ENCODE data around the gene GSTO2. TPM values are rescaled to one million over a fixed set of nuclear protein-coding genes. Genes with fewer than 3 reads are reported as not detected.

Gene GSTO2
- total and polyA plus RNA-seq, 2 donors (not counting 1 experiment from before 2014, with no cell fraction given), result 2.9 to 3.1 TPM

DNA sequence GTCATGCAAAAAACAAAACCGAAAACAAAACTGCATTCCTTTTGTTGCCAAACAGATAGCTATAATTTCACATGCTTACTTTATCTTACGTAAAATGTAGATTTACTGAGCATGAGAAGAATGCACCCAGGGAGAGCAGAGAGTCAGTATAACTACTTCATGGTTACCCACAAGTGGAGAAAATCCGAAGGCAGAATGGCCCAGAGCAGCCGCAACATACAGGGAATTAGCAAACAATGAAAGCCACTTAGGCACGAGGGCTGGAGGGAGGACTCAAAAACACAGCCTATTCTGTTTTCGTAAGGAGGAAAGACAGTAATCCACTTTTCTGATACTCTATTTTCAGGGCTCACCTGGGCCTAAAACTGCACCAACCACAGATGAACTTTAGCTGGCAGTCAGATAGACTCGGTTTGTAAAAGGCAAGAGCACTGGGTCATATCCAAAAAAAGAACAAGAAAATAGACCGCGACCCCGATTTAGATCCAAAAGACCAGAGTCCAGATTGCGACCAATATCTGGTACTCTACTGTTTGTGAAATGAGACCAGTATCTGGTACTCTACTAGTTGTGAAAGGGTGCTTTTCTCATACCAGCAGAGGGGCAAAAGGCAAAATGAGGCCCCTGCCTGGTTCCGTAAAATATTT lies 68.0 kb downstream of the GSTO2 start:
- peak overlapping the region; percentile 98 for H3K9ac ChIP-seq (ENCODE audit: insufficient read depth, low read length)
- H3K27ac ChIP-seq (ENCODE audit: insufficient read depth, low read length), result peak overlapping the region; percentile 99
- H3K36me3 ChIP-seq (ENCODE audit: control insufficient read depth, insufficient read depth, low read length), result peaks cover 1% of the 10 kb centered on the region
- H3K79me2 ChIP-seq (ENCODE audit: control insufficient read depth, insufficient read depth, low read length), result peaks cover 62% of the 10 kb centered on the region
- H3K4me2 ChIP-seq (ENCODE audit: extremely low read depth, insufficient read depth, low read length), result peak overlapping the region; percentile 93
- no peak overlapping the region for H2AFZ ChIP-seq (ENCODE audit: low read length)
- H3K9me3 ChIP-seq (ENCODE audit: control insufficient read depth, insufficient read depth, low read depth, low read length), result no peaks in the 10 kb centered on the region
- H3K27me3 ChIP-seq (ENCODE audit: control insufficient read depth, insufficient read depth, low read length), result no peaks in the 10 kb centered on the region
- H4K20me1 ChIP-seq (ENCODE audit: control insufficient read depth, extremely low read depth, insufficient read depth, low read length), result no peaks in the 10 kb centered on the region
- H3K4me3 ChIP-seq (replicated peaks in 1 of 4; ENCODE audit: control extremely low read depth in 1 of 4, insufficient read depth in 1 of 4, low read depth in 3 of 4, low read length in 4 of 4), result peak overlapping the region; percentile 86 to 97 (median 94)
- peaks cover 35% of the 10 kb centered on the region for H3K4me1 ChIP-seq (ENCODE audit: control insufficient read depth, extremely low read depth, insufficient read depth, low read length)
- no peak for TF ChIP-seq EZH2 (IDR thresholded peaks at IDR 0.05; ENCODE audit: low read length, missing control alignments)
- TF ChIP-seq, protein P1, sequence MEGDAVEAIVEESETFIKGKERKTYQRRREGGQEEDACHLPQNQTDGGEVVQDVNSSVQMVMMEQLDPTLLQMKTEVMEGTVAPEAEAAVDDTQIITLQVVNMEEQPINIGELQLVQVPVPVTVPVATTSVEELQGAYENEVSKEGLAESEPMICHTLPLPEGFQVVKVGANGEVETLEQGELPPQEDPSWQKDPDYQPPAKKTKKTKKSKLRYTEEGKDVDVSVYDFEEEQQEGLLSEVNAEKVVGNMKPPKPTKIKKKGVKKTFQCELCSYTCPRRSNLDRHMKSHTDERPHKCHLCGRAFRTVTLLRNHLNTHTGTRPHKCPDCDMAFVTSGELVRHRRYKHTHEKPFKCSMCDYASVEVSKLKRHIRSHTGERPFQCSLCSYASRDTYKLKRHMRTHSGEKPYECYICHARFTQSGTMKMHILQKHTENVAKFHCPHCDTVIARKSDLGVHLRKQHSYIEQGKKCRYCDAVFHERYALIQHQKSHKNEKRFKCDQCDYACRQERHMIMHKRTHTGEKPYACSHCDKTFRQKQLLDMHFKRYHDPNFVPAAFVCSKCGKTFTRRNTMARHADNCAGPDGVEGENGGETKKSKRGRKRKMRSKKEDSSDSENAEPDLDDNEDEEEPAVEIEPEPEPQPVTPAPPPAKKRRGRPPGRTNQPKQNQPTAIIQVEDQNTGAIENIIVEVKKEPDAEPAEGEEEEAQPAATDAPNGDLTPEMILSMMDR (conservative IDR thresholded peaks at IDR 0.05 in 1 of 2, IDR thresholded peaks at IDR 0.05 in 1 of 2; ENCODE audit: low read depth in 1 of 2, low read length in 2 of 2), result no peak
- peak; percentile 72 to 86 for DNase-seq (ENCODE audit: low read depth in 2 of 2)

DNA sequence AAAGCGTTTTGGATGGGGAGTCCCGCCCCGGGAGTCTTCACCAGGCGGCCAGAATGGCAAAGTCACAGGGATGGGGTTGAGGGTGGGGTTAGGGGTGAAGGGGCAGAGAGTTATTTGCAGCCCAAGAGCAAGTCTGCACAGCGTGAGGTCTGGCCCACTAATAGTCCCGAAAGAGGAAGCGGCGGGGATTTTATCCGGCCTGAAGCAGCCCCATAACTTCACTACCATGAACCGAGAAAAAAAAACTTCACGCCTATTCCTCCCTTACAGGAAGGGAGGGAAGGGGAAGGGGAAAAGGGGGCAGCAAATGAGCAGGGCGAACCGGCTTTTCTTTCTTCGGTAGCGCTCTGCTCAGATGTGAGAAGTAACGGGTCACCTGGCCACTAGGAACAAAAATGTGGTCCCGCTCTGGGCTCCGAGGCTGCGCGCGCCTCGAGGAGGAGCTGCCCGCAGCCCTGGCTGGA lies 68.6 kb downstream of the GSTO2 start:
- TF ChIP-seq, protein P1 (conservative IDR thresholded peaks at IDR 0.05 in 1 of 2, IDR thresholded peaks at IDR 0.05 in 1 of 2; ENCODE audit: low read depth in 1 of 2, low read length in 2 of 2), result no peak
- no peak for TF ChIP-seq EZH2 (IDR thresholded peaks at IDR 0.05; ENCODE audit: low read length, missing control alignments)
- Histone ChIP-seq H3K4me3 (replicated peaks in 1 of 4; ENCODE audit: control extremely low read depth in 1 of 4, insufficient read depth in 1 of 4, low read depth in 3 of 4, low read length in 4 of 4) (peak overlapping the region; percentile 86 to 97 (median 94)), H2AFZ (ENCODE audit: low read length) (no peak overlapping the region), H3K9me3 (ENCODE audit: control insufficient read depth, insufficient read depth, low read depth, low read length) (no peaks in the 10 kb centered on the region), H3K9ac (ENCODE audit: insufficient read depth, low read length) (peak overlapping the region; percentile 98), H3K79me2 (ENCODE audit: control insufficient read depth, insufficient read depth, low read length) (peaks cover 56% of the 10 kb centered on the region), H3K27ac (ENCODE audit: insufficient read depth, low read length) (peak overlapping the region; percentile 99), H3K4me2 (ENCODE audit: extremely low read depth, insufficient read depth, low read length) (peak overlapping the region; percentile 93), H4K20me1 (ENCODE audit: control insufficient read depth, extremely low read depth, insufficient read depth, low read length) (no peaks in the 10 kb centered on the region), H3K36me3 (ENCODE audit: control insufficient read depth, insufficient read depth, low read length) (peaks cover 1% of the 10 kb centered on the region), H3K27me3 (ENCODE audit: control insufficient read depth, insufficient read depth, low read length) (no peaks in the 10 kb centered on the region), H3K4me1 (ENCODE audit: control insufficient read depth, extremely low read depth, insufficient read depth, low read length) (peaks cover 30% of the 10 kb centered on the region)
- peak in 1 of 2 donors; percentile 39 for DNase-seq (ENCODE audit: low read depth in 2 of 2)

DNA sequence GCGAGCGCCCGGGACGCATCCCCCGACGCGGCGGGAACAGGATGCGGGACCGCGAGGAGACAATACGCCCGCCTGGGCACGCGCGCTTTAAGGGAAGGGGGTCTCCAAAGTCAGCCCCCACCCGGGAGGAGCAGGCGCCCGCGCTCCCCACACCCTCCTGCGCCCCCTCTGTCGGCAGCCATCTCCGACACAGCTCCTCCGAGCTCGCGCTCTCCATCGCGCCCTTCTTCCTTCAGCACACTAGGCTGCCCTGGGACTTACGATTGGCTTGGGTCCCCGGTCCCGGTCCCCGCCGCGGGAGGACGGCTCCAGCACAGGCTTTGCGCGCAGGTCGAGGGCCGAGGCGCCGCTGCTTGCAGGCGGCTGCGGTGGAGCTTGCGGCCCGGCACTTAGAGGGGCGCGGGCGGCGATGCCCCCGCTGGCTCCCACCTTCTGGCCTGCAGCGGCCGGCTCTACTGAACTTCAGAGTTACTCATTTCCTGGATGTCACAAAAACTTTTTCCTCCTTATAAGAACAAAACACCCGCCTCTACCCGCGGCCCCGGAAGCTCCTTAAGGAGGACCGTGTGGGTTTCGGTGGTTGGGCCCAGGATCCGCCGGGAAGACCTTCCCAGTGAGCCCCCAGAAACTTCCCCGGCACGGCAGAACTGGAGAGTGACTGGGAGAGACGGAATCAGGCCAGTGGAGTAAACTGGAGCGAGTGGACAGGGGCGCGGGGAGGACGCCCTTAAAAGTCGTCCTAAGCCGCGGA lies 69.2 kb downstream of the GSTO2 start, which contains the start of gene ITPRIP:
Gene ITPRIP, minus strand, starts transcription at position 481 of the 751 bp plus-strand sequence. CDS start 22,414 bp downstream, outside the sequence.
- Histone ChIP-seq H3K9ac (ENCODE audit: insufficient read depth, low read length) (peak within 1 kb of the TSS; percentile 98), H3K4me2 (ENCODE audit: extremely low read depth, insufficient read depth, low read length) (peak within 1 kb of the TSS; percentile 97), H3K36me3 (ENCODE audit: control insufficient read depth, insufficient read depth, low read length) (peaks cover 1% of the 10 kb centered on the region), H3K27me3 (ENCODE audit: control insufficient read depth, insufficient read depth, low read length) (no peaks in the 10 kb centered on the region), H3K27ac (ENCODE audit: insufficient read depth, low read length) (peak within 1 kb of the TSS; percentile 99), H3K9me3 (ENCODE audit: control insufficient read depth, insufficient read depth, low read depth, low read length) (no peaks in the 10 kb centered on the region), H3K4me1 (ENCODE audit: control insufficient read depth, extremely low read depth, insufficient read depth, low read length) (peaks cover 27% of the 10 kb centered on the region), H2AFZ (ENCODE audit: low read length) (peak within 1 kb of the TSS; percentile 62), H3K4me3 (replicated peaks in 1 of 4; ENCODE audit: control extremely low read depth in 1 of 4, insufficient read depth in 1 of 4, low read depth in 3 of 4, low read length in 4 of 4) (peak within 1 kb of the TSS; percentile 86 to 97 (median 94)), H4K20me1 (ENCODE audit: control insufficient read depth, extremely low read depth, insufficient read depth, low read length) (no peaks in the 10 kb centered on the region), H3K79me2 (ENCODE audit: control insufficient read depth, insufficient read depth, low read length) (peaks cover 50% of the 10 kb centered on the region)
- peak; percentile 90 to 92 for DNase-seq (ENCODE audit: low read depth in 2 of 2)
- TF ChIP-seq EZH2 (IDR thresholded peaks at IDR 0.05; ENCODE audit: low read length, missing control alignments), result no peak
- TF ChIP-seq, protein P1 (conservative IDR thresholded peaks at IDR 0.05 in 1 of 2, IDR thresholded peaks at IDR 0.05 in 1 of 2; ENCODE audit: low read depth in 1 of 2, low read length in 2 of 2), result peak in 1 of 2 donors; percentile 23

All from fibroblast of lung (primary cell).